HG02970 (cell line): Measurements from ENCODE around the gene LIMD2.
A peak's percentile ranks its signal among the peaks of the same experiment; 100 is the strongest.
"Not testable (repeated sequence)": the region's sequence is repeated elsewhere in the genome, so short reads cannot be mapped to it uniquely, and the experiment has no call there.

Source experiments
- ATAC-seq: cut with Tn5 transposase; IDR thresholded peaks from one replicate; pipeline ENCODE4 v1.9.1; 2021; ENCODE audit warnings: mild to moderate bottlenecking, moderate library complexity, moderate number of reproducible peaks; ENCODE audit not compliant: unreplicated experiment, low FRiP score

The LIMD2 gene

GRCh38 chr17:63699638-63700527 lies at the start of gene LIMD2:
LIMD2 (minus strand) TSS chr17:63700125; CDS start chr17:63699298, 827 bp downstream.
- ATAC-seq, result peak; percentile 21

DNA sequence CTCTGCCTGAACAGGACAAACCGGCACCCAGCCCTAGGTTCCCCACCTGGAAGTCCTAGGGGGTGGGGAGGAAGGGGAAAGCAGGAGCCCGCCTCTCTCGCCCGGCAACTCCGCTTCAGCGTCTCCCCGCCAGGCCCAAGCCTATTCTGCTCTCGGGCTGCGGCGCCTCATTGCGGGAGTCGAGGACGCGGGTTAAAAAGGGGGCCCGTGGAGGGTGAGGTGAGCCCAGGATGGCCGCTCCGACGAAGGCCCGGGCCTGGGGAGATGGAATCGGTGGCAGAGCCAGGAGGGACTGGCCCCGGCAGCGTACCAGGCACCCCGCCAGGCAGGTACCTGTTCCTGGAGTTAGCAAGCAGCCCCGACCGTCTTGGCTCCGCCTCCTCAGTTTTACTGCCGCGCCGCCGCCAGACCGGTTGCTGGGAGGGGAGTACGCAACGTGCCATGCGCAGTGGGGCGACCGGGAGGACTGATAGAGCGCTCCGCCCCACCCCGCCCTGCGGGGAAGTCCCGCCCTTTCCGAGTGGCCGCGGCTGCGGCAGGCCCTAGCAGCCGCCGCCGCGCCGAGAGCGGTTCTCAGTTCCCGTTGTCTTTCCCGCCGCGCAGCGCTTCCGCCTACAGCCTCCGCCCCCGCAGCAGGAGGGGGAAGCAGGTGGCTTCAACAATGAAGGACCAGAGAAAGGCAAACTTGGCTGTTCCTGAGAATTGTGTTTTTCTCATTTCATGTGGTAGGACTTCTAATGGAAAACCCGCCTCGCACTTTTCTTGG lies 41.7 kb upstream of the LIMD2 start, which contains the start of gene STRADA:
STRADA (minus strand) TSS at position 392 of the 766 bp plus-strand sequence. CDS start 13,430 bp downstream, outside the sequence.
- peak; percentile 93 for ATAC-seq

DNA sequence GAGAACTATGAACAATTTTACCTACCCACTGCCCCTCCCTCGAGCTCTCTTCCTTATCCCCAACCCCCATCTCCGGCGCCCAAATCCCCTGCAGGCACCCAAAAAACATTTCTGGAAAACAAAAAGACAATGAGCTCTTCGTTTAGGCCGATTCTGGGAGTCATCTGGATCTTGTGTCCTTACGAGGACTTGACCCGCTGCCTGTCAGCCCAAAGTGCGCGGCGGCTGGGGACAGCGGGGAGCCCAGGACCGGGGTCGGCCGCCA lies 41.1 kb upstream of the LIMD2 start:
- ATAC-seq, result peak; percentile 2

DNA sequence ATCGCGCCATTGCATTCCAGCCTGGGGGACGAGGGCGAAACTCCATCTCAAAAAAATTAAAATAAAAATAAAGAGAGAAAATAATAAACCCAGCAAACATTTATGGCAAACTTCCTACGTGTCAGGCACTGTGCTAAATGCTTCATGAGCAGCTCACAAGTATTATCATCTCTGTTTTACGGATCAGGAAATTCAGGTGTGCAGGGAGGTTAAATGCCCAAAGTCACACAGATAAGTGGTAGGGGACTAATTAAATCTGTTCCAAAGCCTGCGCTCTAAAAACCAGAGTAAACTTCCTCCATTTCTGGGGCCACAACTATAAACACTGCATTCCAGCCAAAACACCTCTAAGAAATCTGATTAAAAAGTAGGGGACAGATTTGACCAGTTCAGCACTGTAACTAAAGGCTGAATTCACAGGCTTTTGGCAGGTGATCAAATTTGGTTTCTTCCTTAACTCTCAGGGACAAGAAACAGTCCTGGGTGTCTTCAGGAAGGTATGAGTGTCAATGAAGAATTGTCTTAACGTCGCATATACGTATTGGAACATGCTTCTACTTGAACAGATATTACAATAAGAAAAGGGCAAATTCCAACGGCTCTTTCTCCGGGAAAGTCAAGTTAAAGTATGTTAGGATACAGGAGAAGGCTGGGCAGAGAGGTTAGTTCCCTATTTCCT lies 40.7 kb upstream of the LIMD2 start:
- no peak for ATAC-seq

DNA sequence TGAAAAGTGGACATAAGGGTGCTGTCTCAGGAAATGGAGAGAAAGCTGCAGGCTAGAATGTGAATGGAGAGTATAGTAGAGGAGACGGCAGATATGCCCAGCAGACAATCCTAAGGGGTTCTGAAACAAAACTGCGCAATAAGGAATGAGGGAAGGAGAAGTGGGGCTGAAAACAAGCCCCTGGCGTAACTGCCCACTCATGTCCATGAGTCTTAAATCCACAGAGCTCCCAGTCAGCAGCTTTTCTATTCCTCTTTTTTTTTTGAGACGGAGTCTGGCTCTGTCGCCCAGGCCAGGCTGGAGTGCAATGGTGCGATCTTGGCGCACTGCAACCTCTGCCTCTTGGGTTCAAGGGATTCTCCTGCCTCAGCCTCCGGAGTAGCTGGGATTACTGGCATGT lies 35.8 kb upstream of the LIMD2 start:
- ATAC-seq, result no peak

GRCh38 chr17:63722403-63722802 lies 22.5 kb upstream of the LIMD2 start:
- no peak for ATAC-seq

DNA sequence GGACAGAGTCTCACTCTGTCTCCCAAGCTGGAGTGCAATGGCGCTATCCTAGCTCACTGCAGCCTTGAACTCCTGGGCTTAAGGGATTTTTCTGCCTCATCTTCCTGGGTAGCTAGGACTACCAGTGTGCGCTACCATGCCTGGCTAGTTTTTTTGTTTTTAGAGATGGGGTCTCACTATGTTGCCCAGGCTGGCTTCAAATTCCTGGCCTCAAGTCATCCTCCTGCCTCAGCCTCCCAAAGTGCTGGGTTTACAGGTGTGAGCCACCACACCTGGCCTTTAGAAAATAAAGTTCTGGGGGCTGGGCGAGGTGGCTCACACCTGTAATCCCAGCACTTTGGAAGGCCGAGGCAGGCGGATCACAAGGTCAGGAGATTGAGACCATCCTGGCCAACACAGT lies 20.3 kb upstream of the LIMD2 start:
- ATAC-seq, result not testable (repeated sequence)

DNA sequence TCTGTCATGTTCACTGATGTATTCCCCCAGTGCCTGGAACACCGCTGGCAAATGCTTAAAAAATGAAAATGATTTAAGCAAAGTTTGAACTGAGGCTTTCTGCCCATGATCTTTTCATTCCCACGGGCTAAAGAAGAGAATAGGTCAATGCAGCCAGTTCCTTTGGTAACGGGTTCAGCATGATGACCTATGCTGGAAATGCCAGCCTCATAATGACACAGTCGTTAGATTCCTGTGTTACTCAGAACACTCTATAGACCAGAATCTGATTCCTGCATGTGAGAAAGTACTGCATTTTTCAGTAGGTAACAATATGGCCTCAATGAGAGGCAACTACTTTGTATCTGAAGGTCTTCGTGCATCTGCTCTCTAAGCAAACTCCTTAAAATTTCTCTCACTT lies 19.1 kb upstream of the LIMD2 start:
- no peak for ATAC-seq

DNA sequence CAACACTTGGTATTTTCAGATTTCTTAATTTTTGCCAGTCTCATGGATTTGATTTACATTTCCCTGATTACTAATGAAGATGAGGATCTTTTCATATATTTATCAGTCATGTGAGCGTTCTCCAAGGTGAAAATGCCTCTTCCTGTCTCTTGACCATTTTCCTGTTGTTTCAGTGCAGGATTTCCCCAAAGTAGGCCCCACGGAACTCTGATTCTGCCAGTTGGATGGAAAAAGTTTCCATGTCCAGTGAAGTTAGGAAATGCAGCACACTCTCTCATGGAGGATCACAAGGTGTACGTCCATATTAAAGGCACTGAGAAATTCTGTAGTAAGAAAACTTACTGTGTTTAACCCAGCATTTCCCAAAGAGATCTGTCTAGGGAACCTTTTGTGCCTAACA lies 16.5 kb upstream of the LIMD2 start:
- no peak for ATAC-seq

GRCh38 chr17:63714550-63715277 lies 14.8 kb upstream of the LIMD2 start:
- no peak for ATAC-seq

GRCh38 chr17:63709110-63709509 lies 9.2 kb upstream of the LIMD2 start:
- no peak for ATAC-seq

- ATAC-seq, result no peak
These were observed 7.2 kb upstream of the LIMD2 start for GRCh38 chr17:63707151-63707550.

DNA sequence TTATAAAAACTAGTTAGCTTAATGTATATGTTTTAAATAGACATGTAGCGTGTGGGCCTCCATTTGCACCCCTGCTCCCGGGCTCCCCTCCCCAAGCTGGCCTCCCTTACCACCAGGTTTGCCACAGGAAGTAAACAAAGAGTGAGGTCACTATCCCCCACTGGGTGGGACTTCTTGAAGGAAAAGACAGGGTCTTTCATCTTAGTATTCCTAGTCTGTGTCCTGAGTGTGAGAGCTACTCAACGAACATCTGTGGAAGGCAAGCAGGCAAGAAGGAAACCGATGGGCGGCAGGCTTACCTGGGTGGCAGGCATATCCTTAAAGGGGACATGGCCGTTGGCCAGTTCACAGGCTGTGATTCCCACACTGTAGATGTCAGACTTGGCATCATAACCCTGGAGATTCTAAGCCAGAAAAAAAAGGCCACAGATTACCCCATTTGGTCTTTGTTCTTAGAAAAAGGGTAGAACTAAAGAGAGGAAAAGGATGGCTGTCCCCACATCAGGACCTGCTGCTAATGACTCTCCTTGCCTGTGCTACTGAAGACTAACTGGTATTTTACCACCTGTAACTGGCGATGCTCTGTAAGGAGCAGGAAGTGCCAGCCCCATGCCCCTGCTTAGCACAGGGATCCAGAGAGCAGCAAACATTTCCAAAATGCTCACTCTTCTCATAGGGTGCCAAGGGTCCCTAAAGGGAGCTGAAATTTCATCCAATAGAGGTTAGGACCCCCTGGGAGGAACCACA lies 6.6 kb upstream of the LIMD2 start:
- no peak for ATAC-seq

DNA sequence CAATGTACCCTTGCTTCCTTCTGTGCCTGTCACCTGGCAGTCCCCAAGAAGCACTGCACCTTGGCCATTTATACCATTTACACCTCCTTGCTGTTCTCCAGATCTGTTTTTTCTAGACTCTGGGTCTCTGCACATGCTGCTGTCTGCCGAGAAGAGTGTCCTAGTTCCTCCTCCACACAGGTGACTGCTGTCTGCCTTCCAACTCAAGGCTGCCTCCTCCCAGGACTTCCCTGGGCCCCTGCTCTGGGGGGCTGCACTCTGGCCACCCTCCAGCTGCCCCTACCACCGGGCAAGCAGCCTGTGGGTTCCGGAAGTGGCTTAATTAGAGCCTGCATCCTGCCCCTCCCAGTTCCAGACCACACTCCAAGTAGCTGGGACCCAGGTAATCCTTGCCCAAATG lies 5.7 kb upstream of the LIMD2 start:
- ATAC-seq, result no peak

DNA sequence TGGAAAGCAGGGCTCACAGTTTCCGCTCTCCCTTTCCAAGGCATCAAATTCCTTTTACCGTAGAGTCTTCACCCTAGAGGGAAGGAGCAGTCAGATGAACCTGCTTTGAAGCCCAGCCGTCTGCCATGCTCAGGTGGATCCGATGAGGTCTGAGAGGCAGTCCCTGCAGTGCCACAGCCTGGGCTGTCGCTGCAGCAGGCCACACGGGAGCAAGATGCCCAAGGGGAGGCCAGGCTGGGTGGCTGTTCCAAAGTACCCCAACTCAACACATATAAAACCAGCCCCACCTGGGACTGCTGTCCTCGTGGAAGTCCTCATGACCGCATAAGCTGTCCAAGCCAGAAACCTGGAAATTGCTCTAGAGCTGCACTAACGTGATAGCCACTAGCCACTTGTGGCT lies 4.9 kb upstream of the LIMD2 start:
- no peak for ATAC-seq

GRCh38 chr17:63704259-63704576 lies 4.3 kb upstream of the LIMD2 start:
- ATAC-seq, result no peak

GRCh38 chr17:63703556-63704258 lies 3.8 kb upstream of the LIMD2 start:
- ATAC-seq, result no peak

DNA sequence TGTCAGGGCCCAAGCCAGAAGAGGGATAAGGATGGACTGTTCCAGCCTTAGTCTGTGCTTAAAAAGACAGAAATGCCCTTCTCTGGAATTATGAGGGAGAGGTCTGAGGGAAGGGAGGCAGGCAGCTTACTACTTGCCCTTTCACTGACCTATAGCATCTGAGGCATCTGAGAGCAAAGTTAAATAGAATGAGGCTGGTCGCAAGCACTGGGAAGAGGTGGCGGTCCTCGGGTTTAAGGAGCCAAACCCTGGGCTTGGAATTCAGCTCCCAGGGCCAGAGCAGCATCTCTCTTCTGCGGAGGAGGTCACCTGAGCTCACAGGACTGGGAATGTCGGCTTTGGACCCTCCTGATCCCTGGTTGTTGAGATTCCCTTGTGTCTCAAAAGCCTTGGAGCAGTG lies 3.1 kb upstream of the LIMD2 start:
- ATAC-seq, result no peak

DNA sequence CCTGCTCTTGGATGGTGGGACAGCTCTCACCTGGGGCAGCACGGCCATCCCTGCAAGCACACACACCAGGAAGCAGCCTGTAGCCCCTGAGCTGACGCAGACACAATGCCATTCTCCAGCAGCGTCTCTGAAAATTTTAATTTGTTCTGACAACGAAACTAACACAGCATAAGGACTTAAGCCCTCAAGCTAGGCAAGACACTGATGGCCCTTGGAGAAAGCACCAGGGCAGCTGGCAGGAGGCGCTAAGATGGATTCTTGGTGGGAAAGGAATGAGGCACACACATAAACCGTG lies 2.7 kb upstream of the LIMD2 start:
- no peak for ATAC-seq
